ENCODE data around the gene OSBPL6. TPM values are rescaled to one million over a fixed set of nuclear protein-coding genes. Genes with fewer than 3 reads are reported as not detected.

Gene OSBPL6
- 0.96 and 1.4 TPM in 2 replicates for total RNA-seq

GRCh38 chr2:178193823-178194599, at the start of gene OSBPL6:
OSBPL6 (plus strand) TSS chr2:178194512; CDS start chr2:178306185, 111,673 bp downstream.

GRCh38 chr2:178450774-178451525, 256.6 kb downstream of the OSBPL6 start, which contains the start of the genes PJVK and PRKRA:
PJVK (plus strand) TSS chr2:178451378; CDS start chr2:178453410, 2,032 bp downstream.
PRKRA (minus strand) TSS chr2:178451175; CDS start chr2:178451030, 145 bp downstream.

Other genes starting within 250 kb of the OSBPL6 start
- gene PDE11A, start 121.7 kb upstream of the OSBPL6 start, total RNA-seq, result under 0.01 and 0.28 TPM in 2 replicates
- 21.1 and 23.4 TPM in 2 replicates for gene RBM45, start 82.1 kb upstream of the OSBPL6 start, total RNA-seq